NT2/D1 (cell line): ENCODE measurements around the gene CDCA7L.

Experiments used
- DNase-seq: peaks from one replicate; pipeline ENCODE4 v3.0.0-alpha.2; 2011; ENCODE audit warnings: low read depth, low spot score
- H3K27me3 ChIP-seq: 2 replicates; pipeline ENCODE4 v1.6.0; 2011; ENCODE audit warnings: mild to moderate bottlenecking; ENCODE audit not compliant: insufficient read length, insufficient read depth
- H3K36me3 ChIP-seq: 2 replicates; pipeline ENCODE4 v1.6.1; 2011; ENCODE audit warnings: mild to moderate bottlenecking, low read length, mixed read lengths; ENCODE audit not compliant: insufficient read depth, insufficient read length
- H3K4me1 ChIP-seq: 2 replicates; pipeline ENCODE4 v1.5.1; 2011; ENCODE audit not compliant: insufficient read depth, insufficient read length
- H3K4me3 ChIP-seq: 2 replicates; pipeline ENCODE4 v1.5.1; 2011; ENCODE audit warnings: low read depth; ENCODE audit not compliant: insufficient read length
- H3K9ac ChIP-seq: 2 replicates; pipeline ENCODE4 v1.6.0; 2011; ENCODE audit warnings: low read depth; ENCODE audit not compliant: insufficient read length
- H3K9me3 ChIP-seq: 2 replicates; pipeline ENCODE4 v1.5.1; 2011; ENCODE audit warnings: mild to moderate bottlenecking, low read length; ENCODE audit not compliant: insufficient read depth
- SUZ12 ChIP-seq: IDR thresholded peaks from 2 replicates; pipeline ENCODE4 v1.6.1; 2011; ENCODE audit not compliant: insufficient read length, insufficient read depth; ENCODE audit errors: extremely low read depth
- YY1 ChIP-seq: IDR thresholded peaks from 2 replicates; pipeline ENCODE4 v1.6.1; 2011; ENCODE audit not compliant: insufficient read length, insufficient read depth
- ZNF274 ChIP-seq: IDR thresholded peaks from 2 replicates; pipeline ENCODE4 v1.6.1; 2011; ENCODE audit warnings: mild to moderate bottlenecking, low read depth, low read length

CDCA7L gene

GRCh38 chr7:21959387-21959776, 13.7 kb upstream of the CDCA7L start:
- Histone ChIP-seq H3K4me1 (no peaks in the 10 kb centered on the region), H3K36me3 (no peaks in the 10 kb centered on the region), H3K4me3 (no peak overlapping the region), H3K27me3 (no peaks in the 10 kb centered on the region), H3K9me3 (no peaks in the 10 kb centered on the region), H3K9ac (no peak overlapping the region)
- TF ChIP-seq SUZ12 (no peak), ZNF274 (no peak), YY1 (no peak)
- no peak for DNase-seq

DNA sequence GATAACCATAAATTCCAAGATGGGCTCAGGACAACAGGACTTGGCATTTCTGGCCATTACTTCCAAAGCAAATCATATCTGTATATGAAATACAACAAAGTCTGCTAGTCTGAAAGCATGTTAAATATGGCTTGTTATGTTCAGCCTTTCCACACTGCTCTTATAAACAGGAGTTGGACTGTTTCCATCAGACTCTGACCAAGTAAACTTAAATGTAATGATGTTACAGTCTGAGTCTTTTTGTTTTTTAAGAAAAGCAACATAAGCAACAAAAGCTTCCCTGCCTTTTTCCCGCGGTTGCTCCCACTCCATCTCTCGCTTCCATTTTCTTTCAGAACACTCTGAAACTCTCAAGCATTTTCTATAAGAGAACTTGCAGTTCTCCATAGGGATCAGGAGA, 8.1 kb upstream of the CDCA7L start:
- no peaks in the 10 kb centered on the region for H3K9me3 ChIP-seq
- H3K27me3 ChIP-seq: no peaks in the 10 kb centered on the region
- H3K9ac ChIP-seq: no peak overlapping the region
- TF ChIP-seq SUZ12: no peak
- no peak for TF ChIP-seq YY1
- no peak for TF ChIP-seq ZNF274
- no peak for DNase-seq
- H3K4me1 ChIP-seq: no peaks in the 10 kb centered on the region
- no peak overlapping the region for H3K4me3 ChIP-seq
- no peaks in the 10 kb centered on the region for H3K36me3 ChIP-seq

GRCh38 chr7:21948887-21949540, 3.3 kb upstream of the CDCA7L start:
- no peaks in the 10 kb centered on the region for H3K9me3 ChIP-seq
- no peak overlapping the region for H3K4me3 ChIP-seq
- H3K4me1 ChIP-seq: no peaks in the 10 kb centered on the region
- TF ChIP-seq YY1: no peak
- TF ChIP-seq ZNF274: no peak
- TF ChIP-seq SUZ12: no peak
- H3K9ac ChIP-seq: no peak overlapping the region
- peaks cover 11% of the 10 kb centered on the region for H3K27me3 ChIP-seq
- H3K36me3 ChIP-seq: no peaks in the 10 kb centered on the region
- DNase-seq: no peak

DNA sequence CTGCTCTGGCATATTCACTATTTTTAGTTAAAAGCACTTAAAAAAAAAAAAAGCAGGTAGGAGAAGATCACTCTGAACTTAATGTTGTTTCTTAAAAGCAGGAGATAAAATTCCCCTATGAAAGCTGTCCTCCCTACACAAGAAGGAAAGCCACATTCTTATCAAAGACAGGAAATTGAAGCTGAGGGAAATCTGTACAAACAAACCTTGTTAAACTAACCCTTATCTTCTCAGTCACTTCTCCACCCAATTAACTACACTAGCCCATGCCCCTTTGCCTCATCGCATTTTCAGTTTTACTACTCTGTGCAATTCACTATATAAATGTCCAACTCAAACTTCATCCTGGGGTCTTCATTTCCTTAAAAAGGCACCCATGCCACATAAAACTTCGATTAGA, 2.7 kb upstream of the CDCA7L start:
- peaks cover 1% of the 10 kb centered on the region for H3K36me3 ChIP-seq
- H3K27me3 ChIP-seq: peaks cover 11% of the 10 kb centered on the region
- H3K4me3 ChIP-seq: no peak overlapping the region
- no peak for TF ChIP-seq ZNF274
- no peak for TF ChIP-seq YY1
- TF ChIP-seq SUZ12: no peak
- DNase-seq: no peak
- no peaks in the 10 kb centered on the region for H3K9me3 ChIP-seq
- no peak overlapping the region for H3K9ac ChIP-seq
- H3K4me1 ChIP-seq: no peaks in the 10 kb centered on the region

- H3K9ac ChIP-seq: no peak overlapping the region
- no peaks in the 10 kb centered on the region for H3K4me1 ChIP-seq
- no peak for DNase-seq
- H3K4me3 ChIP-seq: no peak overlapping the region
- H3K9me3 ChIP-seq: no peaks in the 10 kb centered on the region
- H3K27me3 ChIP-seq: peaks cover 11% of the 10 kb centered on the region
- TF ChIP-seq YY1 (no peak), SUZ12 (no peak), ZNF274 (no peak)
- peaks cover 6% of the 10 kb centered on the region for H3K36me3 ChIP-seq
These were observed 2.2 kb upstream of the CDCA7L start for GRCh38 chr7:21947946-21948345.

DNA sequence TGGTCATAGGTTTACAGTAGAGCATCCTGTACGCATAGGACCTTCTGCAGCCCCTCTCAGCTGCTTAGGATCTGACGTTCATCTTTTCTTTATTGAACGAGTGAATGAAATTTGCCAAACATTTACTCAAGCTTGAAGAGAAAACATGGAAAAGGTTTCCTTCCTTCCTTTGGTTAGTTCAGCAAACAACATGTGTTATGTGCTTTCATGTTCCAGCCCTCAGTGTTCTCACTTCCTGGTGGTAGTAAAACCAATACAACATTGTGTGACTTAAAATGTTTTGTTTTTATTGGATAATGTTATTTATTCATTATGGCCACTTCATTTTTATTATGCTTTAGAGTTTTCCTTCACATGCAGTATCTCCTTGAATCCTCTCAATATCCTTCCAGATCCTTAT, 1.4 kb upstream of the CDCA7L start:
- no peak overlapping the region for H3K4me3 ChIP-seq
- no peak for TF ChIP-seq SUZ12
- H3K9me3 ChIP-seq: no peaks in the 10 kb centered on the region
- no peak for DNase-seq
- H3K9ac ChIP-seq: no peak overlapping the region
- no peaks in the 10 kb centered on the region for H3K4me1 ChIP-seq
- peaks cover 7% of the 10 kb centered on the region for H3K36me3 ChIP-seq
- H3K27me3 ChIP-seq: peaks cover 11% of the 10 kb centered on the region

DNA sequence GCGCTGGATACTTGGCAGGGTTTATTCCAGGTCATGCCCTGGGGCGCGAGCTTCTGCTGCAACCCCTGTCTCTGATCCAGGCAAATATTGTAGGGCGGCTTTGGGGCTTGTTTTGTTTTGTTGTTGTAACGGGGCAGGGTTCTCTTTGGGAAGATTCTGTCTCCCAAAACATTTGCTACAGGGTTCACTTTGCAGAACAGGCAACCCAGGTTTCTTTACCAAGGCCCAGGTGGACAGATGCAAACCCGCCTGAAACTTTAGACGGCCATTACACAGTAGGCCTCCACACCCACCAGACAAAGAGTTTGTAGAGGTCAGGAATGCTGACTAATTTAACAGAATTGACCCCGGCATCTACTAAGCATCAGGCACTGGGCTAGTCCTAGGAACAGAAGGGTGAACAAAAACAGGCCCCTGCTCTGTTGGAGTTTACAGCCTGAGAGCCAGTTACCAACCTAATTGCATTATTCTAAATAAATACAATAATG, 567 bp upstream of the CDCA7L start:
- H3K9ac ChIP-seq: peak overlapping the region; percentile 94
- no peaks in the 10 kb centered on the region for H3K4me1 ChIP-seq

More for the DNA sequence above, 567 bp upstream of the CDCA7L start:
- Histone ChIP-seq H3K36me3 (peaks cover 7% of the 10 kb centered on the region), H3K9me3 (no peaks in the 10 kb centered on the region), H3K4me3 (peak overlapping the region; percentile 84), H3K27me3 (peaks cover 11% of the 10 kb centered on the region)
- TF ChIP-seq SUZ12 (no peak), ZNF274 (no peak), YY1 (no peak)
- DNase-seq: no peak
